DOHH2 (cell line): ENCODE measurements around the gene TXNDC11.

Source experiments
- EZH2phosphoT487 ChIP-seq: fragments of 200-600 bp; sonication (generic); IDR thresholded peaks from 2 replicates; pipeline ENCODE4 v1.6.1; 2017; ENCODE audit warnings: borderline replicate concordance, mild to moderate bottlenecking, antibody characterized with exemption, low read length, moderate library complexity, mixed read lengths
- TF ChIP-seq, protein P1 (sequence below): fragments of 200-600 bp; sonication (generic); IDR thresholded peaks from one replicate; pipeline ENCODE4 v1.5.1; 2014; ENCODE audit warnings: antibody characterized with exemption, mild to moderate bottlenecking, low read depth, low read length; ENCODE audit not compliant: poor library complexity, severe bottlenecking

DNA sequence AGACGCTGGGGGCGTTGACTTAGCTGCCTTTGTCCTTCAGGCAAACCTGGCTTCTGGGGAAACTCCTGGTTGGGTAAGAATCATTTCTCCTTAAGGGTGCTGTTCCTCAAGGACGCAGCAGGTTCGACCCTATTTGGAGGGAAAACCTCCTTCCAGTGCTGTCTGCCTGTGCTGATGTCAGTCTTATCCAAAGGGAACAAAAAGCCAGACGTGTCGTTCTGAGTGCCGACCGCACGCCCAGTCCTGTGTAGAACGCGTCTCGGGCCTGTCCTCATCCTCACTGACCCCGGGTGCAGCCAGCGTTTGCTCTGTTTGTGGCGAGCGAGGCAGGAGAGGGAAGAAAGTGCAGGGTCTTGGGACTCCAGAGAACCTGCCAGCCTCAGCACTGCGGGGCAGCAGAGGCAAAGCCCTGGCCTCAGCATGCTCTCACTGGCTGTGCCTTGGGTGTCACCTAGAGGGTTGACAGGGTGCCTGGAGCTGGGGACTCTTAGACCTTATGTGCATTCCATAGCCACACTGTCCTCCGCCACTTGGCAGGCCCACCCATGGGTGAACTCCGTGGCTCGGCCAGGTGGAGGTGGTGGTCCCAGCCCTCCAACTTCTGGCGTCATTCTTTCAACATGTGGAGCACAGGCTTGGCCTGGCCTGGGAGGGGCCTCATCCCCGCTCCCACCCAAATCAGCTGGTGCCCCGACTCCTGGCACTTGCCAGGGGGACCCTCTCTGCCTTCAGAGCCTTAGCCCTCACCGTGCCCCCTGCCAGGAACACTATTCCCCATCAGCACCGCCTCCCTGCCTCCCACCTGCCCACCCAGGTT, 68.4 kb downstream of the TXNDC11 start:
- TF ChIP-seq, protein P1, sequence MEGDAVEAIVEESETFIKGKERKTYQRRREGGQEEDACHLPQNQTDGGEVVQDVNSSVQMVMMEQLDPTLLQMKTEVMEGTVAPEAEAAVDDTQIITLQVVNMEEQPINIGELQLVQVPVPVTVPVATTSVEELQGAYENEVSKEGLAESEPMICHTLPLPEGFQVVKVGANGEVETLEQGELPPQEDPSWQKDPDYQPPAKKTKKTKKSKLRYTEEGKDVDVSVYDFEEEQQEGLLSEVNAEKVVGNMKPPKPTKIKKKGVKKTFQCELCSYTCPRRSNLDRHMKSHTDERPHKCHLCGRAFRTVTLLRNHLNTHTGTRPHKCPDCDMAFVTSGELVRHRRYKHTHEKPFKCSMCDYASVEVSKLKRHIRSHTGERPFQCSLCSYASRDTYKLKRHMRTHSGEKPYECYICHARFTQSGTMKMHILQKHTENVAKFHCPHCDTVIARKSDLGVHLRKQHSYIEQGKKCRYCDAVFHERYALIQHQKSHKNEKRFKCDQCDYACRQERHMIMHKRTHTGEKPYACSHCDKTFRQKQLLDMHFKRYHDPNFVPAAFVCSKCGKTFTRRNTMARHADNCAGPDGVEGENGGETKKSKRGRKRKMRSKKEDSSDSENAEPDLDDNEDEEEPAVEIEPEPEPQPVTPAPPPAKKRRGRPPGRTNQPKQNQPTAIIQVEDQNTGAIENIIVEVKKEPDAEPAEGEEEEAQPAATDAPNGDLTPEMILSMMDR = no peak
- TF ChIP-seq EZH2phosphoT487 = no peak
